ENCODE measurements around the gene NFATC1.

DNA sequence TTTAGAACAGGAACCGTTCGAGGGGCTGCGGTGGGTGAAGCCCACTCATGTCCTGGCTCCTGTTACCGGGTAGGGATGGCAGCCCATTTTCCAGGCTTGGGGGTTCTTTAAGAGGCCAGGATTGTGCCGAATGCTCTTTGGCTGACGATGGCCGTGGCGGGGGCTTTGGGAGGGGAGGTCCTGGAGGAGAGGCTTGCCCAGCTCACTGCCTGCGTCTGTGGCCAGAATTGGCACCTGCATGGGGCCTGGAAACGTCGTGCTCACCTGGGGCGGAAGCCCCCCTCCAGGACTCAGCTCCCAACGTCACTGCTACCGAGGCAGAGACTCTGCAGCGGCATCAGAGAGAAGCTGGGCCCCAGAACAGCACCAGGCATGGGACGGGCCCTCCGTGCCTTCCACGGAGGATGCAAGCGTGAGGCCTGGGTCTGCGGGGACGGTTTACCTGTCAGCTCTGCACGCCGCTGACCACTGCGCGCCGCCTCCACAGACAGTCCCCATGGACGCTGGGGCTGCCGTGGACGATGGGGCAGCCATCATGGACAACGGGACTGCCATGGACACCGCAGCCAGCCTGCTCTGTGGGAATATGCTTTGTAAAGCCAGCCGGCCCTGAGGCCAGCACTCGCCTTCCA lies 82.9 kb downstream of the NFATC1 start:
- TF ChIP-seq, protein P1, sequence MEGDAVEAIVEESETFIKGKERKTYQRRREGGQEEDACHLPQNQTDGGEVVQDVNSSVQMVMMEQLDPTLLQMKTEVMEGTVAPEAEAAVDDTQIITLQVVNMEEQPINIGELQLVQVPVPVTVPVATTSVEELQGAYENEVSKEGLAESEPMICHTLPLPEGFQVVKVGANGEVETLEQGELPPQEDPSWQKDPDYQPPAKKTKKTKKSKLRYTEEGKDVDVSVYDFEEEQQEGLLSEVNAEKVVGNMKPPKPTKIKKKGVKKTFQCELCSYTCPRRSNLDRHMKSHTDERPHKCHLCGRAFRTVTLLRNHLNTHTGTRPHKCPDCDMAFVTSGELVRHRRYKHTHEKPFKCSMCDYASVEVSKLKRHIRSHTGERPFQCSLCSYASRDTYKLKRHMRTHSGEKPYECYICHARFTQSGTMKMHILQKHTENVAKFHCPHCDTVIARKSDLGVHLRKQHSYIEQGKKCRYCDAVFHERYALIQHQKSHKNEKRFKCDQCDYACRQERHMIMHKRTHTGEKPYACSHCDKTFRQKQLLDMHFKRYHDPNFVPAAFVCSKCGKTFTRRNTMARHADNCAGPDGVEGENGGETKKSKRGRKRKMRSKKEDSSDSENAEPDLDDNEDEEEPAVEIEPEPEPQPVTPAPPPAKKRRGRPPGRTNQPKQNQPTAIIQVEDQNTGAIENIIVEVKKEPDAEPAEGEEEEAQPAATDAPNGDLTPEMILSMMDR (IDR thresholded peaks at IDR 0.05): no peak
- TF ChIP-seq POLR2A (IDR thresholded peaks at IDR 0.05): no peak
